Stimulated activated CD4-positive, alpha-beta T cell treated with anti-CD3 and anti-CD28 coated beads, Interleukin-15, amount 100 ng/mL, for 1 hour (primary cell): ENCODE data around the gene OST4.
"Not testable (repeated sequence)": the region's sequence is repeated elsewhere in the genome, so short reads cannot be mapped to it uniquely, and the experiment has no call there.

Experiments
- DNase-seq, 2 donors: peaks; one replicate each; pipeline ENCODE4 v3.0.0-alpha.2; 2020; ENCODE audit warnings: low read depth in 1 of 2, low spot score in 1 of 2

The OST4 gene

GRCh38 chr2:27071277-27071989 lies at the start of gene OST4:
Gene OST4 (minus strand): TSS chr2:27071654.
- DNase-seq = peak; percentile 81 to 88

GRCh38 chr2:27119330-27119670 lies 47.8 kb upstream of the OST4 start:
- not testable (repeated sequence) for DNase-seq

DNA sequence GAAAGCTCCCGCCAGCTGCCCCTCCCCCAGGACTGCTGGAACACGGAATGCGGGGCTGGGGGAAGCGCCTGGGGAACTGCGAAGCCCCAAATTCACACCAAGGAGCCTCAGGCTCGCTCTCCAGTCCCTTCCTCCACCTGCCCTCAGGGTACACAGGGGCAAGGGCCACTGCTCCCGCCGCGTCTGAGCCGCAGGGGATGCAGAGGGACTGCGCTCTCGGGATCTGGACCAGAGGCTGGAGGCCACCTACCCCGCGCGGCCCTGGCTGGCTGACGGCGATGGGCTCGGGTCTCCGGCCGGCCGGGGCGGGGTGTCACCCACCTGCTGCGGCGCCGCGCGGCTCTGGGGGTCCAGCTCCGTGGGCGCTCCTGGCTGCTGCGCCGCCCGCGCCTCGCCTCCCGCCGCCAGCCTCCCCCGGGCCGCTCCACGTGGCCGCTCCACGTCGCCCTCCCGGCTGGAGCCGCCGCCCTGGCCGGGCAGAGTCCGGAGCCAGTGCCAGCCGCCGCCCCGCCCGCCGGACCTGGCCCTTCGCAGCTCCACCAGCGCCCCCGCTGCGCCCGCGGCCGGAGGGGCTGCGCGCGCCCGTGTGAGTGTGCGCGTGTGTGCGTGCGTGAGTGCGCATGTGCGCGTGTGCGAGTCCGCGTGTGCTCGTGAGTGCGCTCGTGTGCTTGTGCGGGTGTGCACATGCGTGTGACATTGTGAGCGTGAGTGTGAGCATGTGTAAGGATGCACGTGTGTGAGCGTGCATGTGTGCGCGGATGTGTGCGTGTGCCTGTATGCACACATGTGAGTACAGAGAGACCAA lies 47.3 kb upstream of the OST4 start, which contains the start of gene CGREF1:
CGREF1 (minus strand) TSS at position 604 of the 805 bp plus-strand sequence. CDS start 14,762 bp downstream, outside the sequence.
- DNase-seq = no peak

DNA sequence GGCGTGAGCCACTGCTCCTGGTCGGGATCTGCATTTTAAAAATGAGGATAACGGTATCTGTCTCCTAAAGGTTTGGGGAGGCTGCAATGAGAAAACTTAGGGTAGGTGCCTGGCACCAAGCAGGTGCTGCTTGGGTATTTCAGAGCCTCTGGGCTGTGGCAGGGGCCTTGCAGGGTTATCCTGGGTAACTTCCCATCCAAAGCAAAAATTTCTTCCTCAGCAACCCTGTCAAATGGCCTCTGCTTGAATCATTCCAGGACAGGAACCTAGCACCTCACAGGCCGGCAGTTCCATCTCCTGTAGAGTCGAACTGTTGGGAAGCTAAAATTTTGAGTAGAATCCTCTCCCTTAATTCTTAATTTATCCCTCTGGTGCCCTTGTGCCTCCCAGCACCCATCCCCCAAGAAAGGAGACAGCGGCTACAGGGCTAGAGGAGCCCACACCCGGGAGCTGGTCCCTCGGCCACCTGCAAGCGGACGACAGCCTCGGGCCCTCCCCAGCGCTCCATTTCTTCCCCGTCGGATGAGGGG lies 46.6 kb upstream of the OST4 start:
- no peak for DNase-seq

GRCh38 chr2:27115519-27115918 lies 44.1 kb upstream of the OST4 start:
- DNase-seq = no peak

DNA sequence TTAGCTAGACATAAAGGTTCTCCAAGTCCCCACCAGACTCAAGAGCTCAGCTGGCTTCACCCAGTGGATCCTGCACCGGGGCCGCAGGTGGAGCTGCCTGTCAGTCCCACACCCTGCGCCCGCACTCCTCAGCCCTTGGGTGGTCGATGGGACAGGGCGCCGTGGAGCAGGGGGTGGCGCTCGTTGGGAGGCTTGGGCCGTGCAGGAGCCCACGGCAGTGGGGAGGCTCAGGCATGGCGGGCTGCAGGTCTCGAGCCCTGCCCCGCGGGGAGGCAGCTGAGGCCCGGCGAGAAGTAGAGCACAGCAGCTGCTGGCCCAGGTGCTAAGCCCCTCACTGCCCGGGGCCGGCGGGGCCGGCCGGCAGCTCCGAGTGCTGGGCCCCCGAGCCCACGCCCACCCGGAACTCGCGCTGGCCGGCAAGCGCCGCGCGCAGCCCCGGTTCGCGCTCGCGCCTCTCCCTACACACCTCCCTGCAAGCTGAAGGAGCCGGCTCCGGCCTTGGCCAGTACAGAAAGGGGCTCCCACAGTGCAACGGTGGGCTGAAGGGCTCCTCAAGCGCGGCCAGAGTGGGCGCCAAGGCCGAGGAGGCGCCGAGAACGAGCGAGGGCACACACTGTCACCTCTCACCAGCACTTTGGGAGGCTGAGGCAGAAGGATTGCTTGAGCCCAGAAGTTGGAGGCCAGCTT lies 40.1 kb upstream of the OST4 start:
- DNase-seq = not testable (repeated sequence)

GRCh38 chr2:27110603-27111352 lies 39.3 kb upstream of the OST4 start:
- not testable (repeated sequence) for DNase-seq

- no peak for DNase-seq
These were observed 37.6 kb upstream of the OST4 start for GRCh38 chr2:27109083-27109482.

DNA sequence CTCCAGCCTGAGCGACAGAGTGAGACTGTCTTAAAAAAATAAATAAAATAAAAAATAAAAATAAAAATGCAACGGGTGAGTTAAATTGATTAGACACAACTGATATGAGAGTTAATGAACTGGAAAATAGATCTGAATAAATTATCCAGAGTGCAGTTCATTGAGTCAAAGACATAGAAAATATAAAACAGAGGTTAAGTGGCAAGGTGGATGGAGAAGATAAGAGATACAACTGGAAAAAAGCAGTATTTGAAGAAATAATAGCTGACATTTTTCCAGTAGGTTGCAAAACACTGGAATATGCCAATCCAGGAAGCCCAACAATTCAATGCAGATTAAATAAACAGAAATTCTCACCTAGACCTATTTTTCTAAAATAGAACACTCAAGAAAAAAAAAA lies 36.8 kb upstream of the OST4 start:
- no peak for DNase-seq

DNA sequence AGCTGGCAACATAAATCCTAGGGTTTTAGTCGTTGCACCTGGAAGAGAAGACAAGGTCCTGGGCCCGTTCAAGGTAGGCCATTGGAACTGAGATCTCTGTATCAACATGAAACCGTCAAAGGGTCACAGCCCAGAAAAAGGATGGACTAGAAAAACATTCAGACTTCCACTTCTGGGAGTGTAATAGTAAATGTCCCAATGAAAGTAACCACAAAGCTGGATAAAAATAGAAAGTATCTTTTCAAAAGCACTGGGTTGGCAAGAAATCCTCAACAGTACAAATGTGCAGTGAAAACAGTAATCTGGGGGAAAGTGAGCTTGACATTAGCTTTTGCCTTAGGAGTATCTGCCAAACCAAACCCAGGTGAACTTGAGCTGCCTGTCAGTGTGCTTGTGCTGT lies 34.5 kb upstream of the OST4 start:
- DNase-seq = no peak

DNA sequence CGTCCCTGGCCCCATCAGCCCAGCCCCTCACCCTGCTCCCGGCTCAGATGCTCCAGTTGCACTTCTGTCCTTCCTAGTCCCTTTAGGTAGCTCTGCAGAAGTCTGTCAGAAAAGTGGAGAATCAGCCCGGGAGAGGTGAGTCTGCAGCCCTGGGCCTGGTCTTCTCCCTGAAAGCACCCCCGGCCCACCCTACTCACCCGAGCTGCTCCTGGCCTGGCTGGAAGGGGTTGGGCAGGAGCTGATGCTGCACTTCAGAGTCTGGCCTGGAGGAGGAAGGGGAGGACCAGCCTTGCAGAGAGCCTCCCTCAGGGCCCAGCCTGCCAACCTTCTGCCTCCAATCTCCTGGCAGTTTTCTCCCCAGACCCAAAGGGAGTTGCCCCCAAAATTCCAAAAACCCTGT lies 30.9 kb upstream of the OST4 start:
- DNase-seq = no peak

DNA sequence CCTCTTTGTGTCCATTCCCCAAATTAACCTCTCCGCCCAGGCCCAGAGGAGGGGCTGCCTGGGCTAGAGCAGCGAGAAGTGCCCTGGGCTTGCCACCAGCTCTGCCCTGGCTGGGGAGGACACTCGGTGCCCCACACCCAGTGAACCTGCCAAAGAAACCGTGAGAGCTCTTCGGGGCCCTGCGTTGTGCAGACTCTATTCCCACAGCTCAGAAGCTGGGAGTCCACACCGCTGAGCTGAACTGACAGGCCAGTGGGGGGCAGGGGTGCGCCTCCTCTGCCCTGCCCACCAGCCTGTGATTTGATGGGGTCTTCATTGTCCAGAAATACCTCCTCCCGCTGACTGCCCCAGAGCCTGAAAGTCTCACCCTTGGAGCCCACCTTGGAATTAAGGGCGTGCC lies 28.6 kb upstream of the OST4 start:
- no peak for DNase-seq

- DNase-seq = no peak
These were observed 28.0 kb upstream of the OST4 start for GRCh38 chr2:27099334-27099955.

DNA sequence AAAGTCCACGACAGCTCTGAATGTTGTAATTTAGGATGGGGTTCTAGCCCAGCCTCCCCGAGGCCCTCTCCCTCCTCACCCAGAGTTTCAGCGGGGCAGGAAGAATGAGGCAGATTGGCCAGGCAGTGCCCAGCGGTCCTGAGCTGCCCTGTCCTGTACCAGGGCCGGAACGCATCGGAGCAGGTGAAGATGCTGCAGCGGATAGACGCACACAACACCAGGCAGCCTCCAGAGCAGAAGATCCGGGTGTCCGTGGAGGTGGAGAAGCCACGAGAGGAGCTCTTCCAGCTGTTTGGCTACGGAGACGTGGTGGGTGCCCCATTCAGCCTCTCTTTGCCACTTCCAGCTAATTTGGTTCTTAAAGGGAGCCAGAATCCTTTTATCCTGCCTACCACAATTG lies 25.9 kb upstream of the OST4 start:
- no peak for DNase-seq

- no peak for DNase-seq
These were observed 25.4 kb upstream of the OST4 start for GRCh38 chr2:27096748-27097297.

- DNase-seq = no peak
These were observed 24.5 kb upstream of the OST4 start for GRCh38 chr2:27095745-27096651.

- DNase-seq = no peak
These were observed 23.9 kb upstream of the OST4 start for GRCh38 chr2:27095427-27095744.

GRCh38 chr2:27094353-27094984 lies 23.0 kb upstream of the OST4 start:
- DNase-seq = no peak
